ENCODE data around the gene AMPD1. TPM values are rescaled to one million over a fixed set of nuclear protein-coding genes. Genes with fewer than 3 reads are reported as not detected.

Gene AMPD1
- total RNA-seq, 1 experiment from 2014 or later = not detected

GRCh38 chr1:114716304-114717170 is 21.2 kb upstream of the AMPD1 start, which contains the start of gene NRAS:
TSS of gene NRAS (minus strand) at chr1:114716771. CDS start at chr1:114716160, 611 bp downstream.
- Mint-ChIP-seq H3K27ac (ENCODE audit: unreplicated experiment) (peak within 1 kb of the TSS; percentile 100), H3K27me3 (ENCODE audit: unreplicated experiment) (no peaks in the 10 kb centered on the region), H3K9me3 (ENCODE audit: low read depth, unreplicated experiment) (no peaks in the 10 kb centered on the region), H3K4me1 (ENCODE audit: low read depth, unreplicated experiment) (no peaks in the 10 kb centered on the region), H3K36me3 (ENCODE audit: insufficient read depth, unreplicated experiment) (peaks cover 52% of the 10 kb centered on the region), H3K4me3 (ENCODE audit: low read depth, unreplicated experiment) (peak within 1 kb of the TSS; percentile 97)
- BruUV-seq (replicated peaks) = TSS peak; percentile 82
- peak; percentile 92 for DNase-seq
- CTCF ChIA-PET = no interaction called here
- TF ChIP-seq CTCF (IDR thresholded peaks at IDR 0.05; ENCODE audit: unreplicated experiment) = no peak
- intact Hi-C loops (cut with micrococcal nuclease; ENCODE audit: unreplicated experiment) = no loop called here

- Mint-ChIP-seq H3K27ac (ENCODE audit: unreplicated experiment) (peak overlapping the region; percentile 100), H3K36me3 (ENCODE audit: insufficient read depth, unreplicated experiment) (peaks cover 55% of the 10 kb centered on the region), H3K4me3 (ENCODE audit: low read depth, unreplicated experiment) (peak overlapping the region; percentile 97), H3K9me3 (ENCODE audit: low read depth, unreplicated experiment) (no peaks in the 10 kb centered on the region), H3K4me1 (ENCODE audit: low read depth, unreplicated experiment) (no peaks in the 10 kb centered on the region), H3K27me3 (ENCODE audit: unreplicated experiment) (no peaks in the 10 kb centered on the region)
- intact Hi-C loops (cut with micrococcal nuclease; ENCODE audit: unreplicated experiment) = no loop called here
- CTCF ChIA-PET = no interaction called here
- TF ChIP-seq CTCF (IDR thresholded peaks at IDR 0.05; ENCODE audit: unreplicated experiment) = no peak
- DNase-seq = no peak
- BruUV-seq (replicated peaks) = no TSS peak
Observed at GRCh38 chr1:114715952-114716303, 20.6 kb upstream of the AMPD1 start.

- Mint-ChIP-seq H3K4me3 (ENCODE audit: low read depth, unreplicated experiment) (no peak overlapping the region), H3K4me1 (ENCODE audit: low read depth, unreplicated experiment) (no peaks in the 10 kb centered on the region), H3K27me3 (ENCODE audit: unreplicated experiment) (no peaks in the 10 kb centered on the region), H3K9me3 (ENCODE audit: low read depth, unreplicated experiment) (no peaks in the 10 kb centered on the region), H3K36me3 (ENCODE audit: insufficient read depth, unreplicated experiment) (peaks cover 44% of the 10 kb centered on the region), H3K27ac (ENCODE audit: unreplicated experiment) (no peak overlapping the region)
- no TSS peak for BruUV-seq (replicated peaks)
- CTCF ChIA-PET = interaction anchor here (0.6 kb wide), 1 partner anchor 8 kb away, joined by 4 read pairs; no protein-coding TSS in a partner anchor
- no peak for TF ChIP-seq CTCF (IDR thresholded peaks at IDR 0.05; ENCODE audit: unreplicated experiment)
- intact Hi-C loops (cut with micrococcal nuclease; ENCODE audit: unreplicated experiment) = no loop called here
- DNase-seq = no peak
Observed at GRCh38 chr1:114712977-114713376, 17.6 kb upstream of the AMPD1 start.

GRCh38 chr1:114710360-114710759 is 15.0 kb upstream of the AMPD1 start:
- no peaks in the 10 kb centered on the region for H3K9me3 Mint-ChIP-seq (ENCODE audit: low read depth, unreplicated experiment)
- no peaks in the 10 kb centered on the region for H3K4me1 Mint-ChIP-seq (ENCODE audit: low read depth, unreplicated experiment)
- peaks cover 29% of the 10 kb centered on the region for H3K36me3 Mint-ChIP-seq (ENCODE audit: insufficient read depth, unreplicated experiment)
- no peak for TF ChIP-seq CTCF (IDR thresholded peaks at IDR 0.05; ENCODE audit: unreplicated experiment)
- no peak for DNase-seq
- H3K4me3 Mint-ChIP-seq (ENCODE audit: low read depth, unreplicated experiment) = no peak overlapping the region
- H3K27me3 Mint-ChIP-seq (ENCODE audit: unreplicated experiment) = no peaks in the 10 kb centered on the region
- intact Hi-C loops (cut with micrococcal nuclease; ENCODE audit: unreplicated experiment) = no loop called here
- no peak overlapping the region for H3K27ac Mint-ChIP-seq (ENCODE audit: unreplicated experiment)
- BruUV-seq (replicated peaks) = no TSS peak
- CTCF ChIA-PET = no interaction called here
